ENCODE data around the gene PRMT1. TPM values are rescaled to one million over a fixed set of nuclear protein-coding genes. Genes with fewer than 3 reads are reported as not detected.
A peak's percentile ranks its signal among the peaks of the same experiment; 100 is the strongest.

The PRMT1 gene
- total and polyA plus RNA-seq, 2 donors (not counting 1 experiment from before 2014, with no cell fraction given): 184 to 298 TPM

DNA sequence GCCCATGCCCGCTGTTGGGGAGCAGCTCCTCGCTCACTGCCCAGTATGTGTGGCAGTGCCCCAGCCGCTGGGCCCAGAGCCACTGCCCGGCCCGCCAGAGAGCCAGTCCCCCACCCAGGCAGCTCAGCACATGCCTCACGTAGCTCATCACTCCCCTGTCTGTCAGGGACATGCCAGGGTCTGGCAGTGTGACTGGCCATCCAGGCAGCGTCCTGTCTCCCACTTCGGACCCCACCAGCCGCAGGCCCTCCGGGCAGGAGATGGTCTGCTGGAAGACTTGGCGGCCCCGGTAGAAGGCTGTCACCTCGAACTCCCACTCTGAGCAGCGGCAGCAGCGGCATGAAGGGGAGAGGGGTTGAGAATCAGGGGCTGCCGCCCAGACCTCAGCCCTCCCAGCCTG lies 15.1 kb upstream of the PRMT1 start:
- Histone ChIP-seq H3K27me3 (ENCODE audit: control insufficient read depth, insufficient read depth, low read length) (no peaks in the 10 kb centered on the region), H3K4me3 (replicated peaks in 1 of 4; ENCODE audit: control extremely low read depth in 1 of 4, insufficient read depth in 1 of 4, low read depth in 3 of 4, low read length in 4 of 4) (no peak overlapping the region), H3K9me3 (ENCODE audit: control insufficient read depth, insufficient read depth, low read depth, low read length) (no peaks in the 10 kb centered on the region), H3K4me2 (ENCODE audit: extremely low read depth, insufficient read depth, low read length) (no peak overlapping the region), H2AFZ (ENCODE audit: low read length) (no peak overlapping the region), H3K27ac (ENCODE audit: insufficient read depth, low read length) (no peak overlapping the region), H3K36me3 (ENCODE audit: control insufficient read depth, insufficient read depth, low read length) (peaks cover 37% of the 10 kb centered on the region), H4K20me1 (ENCODE audit: control insufficient read depth, extremely low read depth, insufficient read depth, low read length) (no peaks in the 10 kb centered on the region), H3K79me2 (ENCODE audit: control insufficient read depth, insufficient read depth, low read length) (peaks cover 16% of the 10 kb centered on the region), H3K4me1 (ENCODE audit: control insufficient read depth, extremely low read depth, insufficient read depth, low read length) (peaks cover 5% of the 10 kb centered on the region), H3K9ac (ENCODE audit: insufficient read depth, low read length) (no peak overlapping the region)
- DNase-seq (ENCODE audit: low read depth in 2 of 2): no peak
- TF ChIP-seq EZH2 (IDR thresholded peaks at IDR 0.05; ENCODE audit: low read length, missing control alignments): no peak
- no peak for TF ChIP-seq CTCF (conservative IDR thresholded peaks at IDR 0.05 in 1 of 2, IDR thresholded peaks at IDR 0.05 in 1 of 2; ENCODE audit: low read depth in 1 of 2, low read length in 2 of 2)

DNA sequence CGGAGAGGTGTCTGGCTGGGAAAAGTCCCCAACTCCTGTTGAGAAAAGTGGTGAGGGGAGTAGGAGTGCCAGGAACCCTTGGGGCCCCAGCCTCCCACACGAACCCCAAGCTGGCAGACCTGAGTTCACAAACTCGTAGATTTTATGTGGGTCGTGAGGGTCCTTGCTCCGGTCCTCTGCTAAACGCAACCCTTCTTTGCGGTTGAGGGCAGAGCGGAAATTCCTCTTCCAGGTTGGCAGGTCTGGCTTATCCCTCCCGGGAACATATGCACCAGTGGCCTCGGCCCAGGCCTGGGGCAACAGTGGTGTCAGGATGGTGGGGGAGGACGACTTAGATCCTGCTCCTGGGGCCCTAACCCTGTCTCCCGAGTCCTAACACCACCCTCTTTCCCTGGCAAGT lies 13.8 kb upstream of the PRMT1 start:
- H2AFZ ChIP-seq (ENCODE audit: low read length): no peak overlapping the region
- peaks cover 5% of the 10 kb centered on the region for H3K4me1 ChIP-seq (ENCODE audit: control insufficient read depth, extremely low read depth, insufficient read depth, low read length)
- H4K20me1 ChIP-seq (ENCODE audit: control insufficient read depth, extremely low read depth, insufficient read depth, low read length): no peaks in the 10 kb centered on the region
- no peaks in the 10 kb centered on the region for H3K27me3 ChIP-seq (ENCODE audit: control insufficient read depth, insufficient read depth, low read length)
- no peak overlapping the region for H3K4me3 ChIP-seq (replicated peaks in 1 of 4; ENCODE audit: control extremely low read depth in 1 of 4, insufficient read depth in 1 of 4, low read depth in 3 of 4, low read length in 4 of 4)
- no peak overlapping the region for H3K27ac ChIP-seq (ENCODE audit: insufficient read depth, low read length)
- no peaks in the 10 kb centered on the region for H3K9me3 ChIP-seq (ENCODE audit: control insufficient read depth, insufficient read depth, low read depth, low read length)
- H3K36me3 ChIP-seq (ENCODE audit: control insufficient read depth, insufficient read depth, low read length): peaks cover 27% of the 10 kb centered on the region
- no peak overlapping the region for H3K9ac ChIP-seq (ENCODE audit: insufficient read depth, low read length)
- no peak for DNase-seq (ENCODE audit: low read depth in 2 of 2)
- no peak overlapping the region for H3K4me2 ChIP-seq (ENCODE audit: extremely low read depth, insufficient read depth, low read length)
- H3K79me2 ChIP-seq (ENCODE audit: control insufficient read depth, insufficient read depth, low read length): peaks cover 16% of the 10 kb centered on the region
- no peak for TF ChIP-seq CTCF (conservative IDR thresholded peaks at IDR 0.05 in 1 of 2, IDR thresholded peaks at IDR 0.05 in 1 of 2; ENCODE audit: low read depth in 1 of 2, low read length in 2 of 2)
- TF ChIP-seq EZH2 (IDR thresholded peaks at IDR 0.05; ENCODE audit: low read length, missing control alignments): no peak

DNA sequence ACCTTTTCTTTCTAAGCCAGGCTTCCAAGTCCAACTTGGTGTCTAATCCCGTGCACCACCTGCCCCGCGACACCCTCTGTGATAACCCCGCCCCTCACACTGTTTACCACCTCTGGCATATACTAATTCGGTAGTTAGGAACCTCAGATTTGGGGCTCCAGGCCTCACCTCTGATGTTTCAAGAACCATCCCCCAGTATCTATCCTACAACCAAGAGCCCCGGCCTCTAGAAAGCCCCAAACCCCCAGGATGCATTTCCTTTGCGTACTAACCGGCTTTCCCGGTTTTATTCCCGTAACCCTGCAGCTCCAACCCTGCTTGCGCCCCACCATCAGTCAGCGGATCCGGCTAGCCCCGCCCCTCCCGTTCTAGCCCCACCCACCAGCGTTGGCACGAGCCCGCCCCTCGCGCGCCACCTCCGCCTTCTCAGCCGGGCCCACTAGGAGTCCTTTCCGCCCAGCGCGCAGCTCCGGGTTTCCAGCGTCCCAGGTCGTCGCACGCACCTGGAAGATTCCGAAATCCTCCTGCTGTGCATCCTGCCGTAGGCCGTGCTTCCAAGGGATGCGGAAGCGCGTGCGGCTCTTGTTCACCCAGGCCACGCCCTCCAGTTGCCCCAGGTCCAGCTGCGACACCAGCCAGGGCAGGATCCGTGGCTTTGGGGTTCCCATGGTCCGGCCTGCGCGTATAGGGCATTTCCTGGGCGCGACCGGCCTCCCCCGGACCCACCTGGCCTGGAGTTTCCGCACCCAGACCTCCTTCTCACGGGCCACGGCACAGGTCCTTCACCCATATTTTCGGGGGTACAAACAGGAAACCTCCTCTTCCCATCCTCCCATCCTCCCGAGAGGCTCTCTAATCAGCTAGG lies 12.7 kb upstream of the PRMT1 start:
- Histone ChIP-seq H3K79me2 (ENCODE audit: control insufficient read depth, insufficient read depth, low read length) (peaks cover 16% of the 10 kb centered on the region), H3K9ac (ENCODE audit: insufficient read depth, low read length) (peak overlapping the region; percentile 77), H3K27me3 (ENCODE audit: control insufficient read depth, insufficient read depth, low read length) (no peaks in the 10 kb centered on the region), H3K36me3 (ENCODE audit: control insufficient read depth, insufficient read depth, low read length) (peaks cover 18% of the 10 kb centered on the region), H3K9me3 (ENCODE audit: control insufficient read depth, insufficient read depth, low read depth, low read length) (no peaks in the 10 kb centered on the region), H3K4me1 (ENCODE audit: control insufficient read depth, extremely low read depth, insufficient read depth, low read length) (peaks cover 5% of the 10 kb centered on the region), H3K27ac (ENCODE audit: insufficient read depth, low read length) (peak overlapping the region; percentile 89), H3K4me3 (replicated peaks in 1 of 4; ENCODE audit: control extremely low read depth in 1 of 4, insufficient read depth in 1 of 4, low read depth in 3 of 4, low read length in 4 of 4) (peak overlapping the region; percentile 77 to 99 (median 90)), H4K20me1 (ENCODE audit: control insufficient read depth, extremely low read depth, insufficient read depth, low read length) (no peaks in the 10 kb centered on the region), H3K4me2 (ENCODE audit: extremely low read depth, insufficient read depth, low read length) (peak overlapping the region; percentile 92), H2AFZ (ENCODE audit: low read length) (peak overlapping the region; percentile 30)
- peak; percentile 68 to 69 for DNase-seq (ENCODE audit: low read depth in 2 of 2)
- no peak for TF ChIP-seq CTCF (conservative IDR thresholded peaks at IDR 0.05 in 1 of 2, IDR thresholded peaks at IDR 0.05 in 1 of 2; ENCODE audit: low read depth in 1 of 2, low read length in 2 of 2)
- TF ChIP-seq EZH2 (IDR thresholded peaks at IDR 0.05; ENCODE audit: low read length, missing control alignments): no peak

Data from fibroblast of lung (primary cell).